MCF 10A (cell line): ENCODE measurements around the gene ARFGAP3. TPM values are rescaled to one million over a fixed set of nuclear protein-coding genes. Genes with fewer than 3 reads are reported as not detected.
A peak's percentile ranks its signal among the peaks of the same experiment; 100 is the strongest.

ENCODE experiments used
- BruUV-seq: library from RNA; stranded (reverse); fragments of 400-500 nt; replicated peaks from 2 replicates; lab custom pipeline; 2021; lab: Mats Ljungman, UMichigan
- CTCF ChIA-PET: fragments of 300-600 bp; sonication (Branson Sonifier 250); formaldehyde crosslinking; extraction: SDS; loops from one replicate; lab custom pipeline; 2021; ENCODE audit warnings: antibody characterized with exemption, inconsistent platforms; lab: Yijun Ruan, JAX
- POLR2A ChIA-PET: fragments of 300-600, 350-650 bp; sonication (Branson Sonifier 250); formaldehyde crosslinking; extraction: SDS; loops from one replicate; lab custom pipeline; 2020; ENCODE audit warnings: antibody characterized with exemption, inconsistent platforms; lab: Yijun Ruan, JAX
- DNase-seq: peaks from one replicate; pipeline ENCODE4 v3.0.0-alpha.2; 2018; ENCODE audit not compliant: unreplicated experiment
- H3K27ac Mint-ChIP-seq: one replicate; pipeline ENCODE4 v1.8.0; 2022; ENCODE audit warnings: mild to moderate bottlenecking, low read depth, mixed read lengths; ENCODE audit not compliant: unreplicated experiment
- H3K27me3 Mint-ChIP-seq: one replicate; pipeline ENCODE4 v1.8.0; 2022; ENCODE audit warnings: mixed read lengths; ENCODE audit not compliant: insufficient read depth, unreplicated experiment
- H3K36me3 Mint-ChIP-seq: one replicate; pipeline ENCODE4 v1.8.0; 2022; ENCODE audit warnings: mild to moderate bottlenecking, moderate library complexity, mixed read lengths; ENCODE audit not compliant: insufficient read depth, unreplicated experiment
- H3K4me1 Mint-ChIP-seq: one replicate; pipeline ENCODE4 v1.8.0; 2022; ENCODE audit warnings: mixed read lengths; ENCODE audit not compliant: insufficient read depth, unreplicated experiment
- H3K4me3 Mint-ChIP-seq: one replicate; pipeline ENCODE4 v1.8.0; 2022; ENCODE audit warnings: mild to moderate bottlenecking, moderate library complexity, mixed read lengths; ENCODE audit not compliant: unreplicated experiment
- H3K9me3 Mint-ChIP-seq: one replicate; pipeline ENCODE4 v1.8.0; 2022; ENCODE audit warnings: mixed read lengths; ENCODE audit not compliant: unreplicated experiment
- CTCF ChIP-seq: fragments of 200-600 bp; IDR thresholded peaks from one replicate; pipeline ENCODE4 v1.8.0; 2022; ENCODE audit warnings: antibody characterized with exemption, mild to moderate bottlenecking; ENCODE audit not compliant: unreplicated experiment
- intact Hi-C: fragments of 100-400 bp; cut with micrococcal nuclease; formaldehyde crosslinking; loops from 2 replicates; pipeline ENCODE4 v1.14.1; 2022
- total RNA-seq: library from RNA; stranded (reverse); gene quantifications from 2 replicates; pipeline ENCODE4 v1.2.3, GENCODE V29; 2022

The ARFGAP3 gene
- total RNA-seq, 1 experiment from 2014 or later: 67.1 TPM

GRCh38 chr22:42813501-42813900, 43.6 kb downstream of the ARFGAP3 start:
- Mint-ChIP-seq H3K4me1 (peaks cover 6% of the 10 kb centered on the region), H3K9me3 (no peaks in the 10 kb centered on the region), H3K36me3 (peaks cover 49% of the 10 kb centered on the region), H3K27ac (peak overlapping the region; percentile 32), H3K27me3 (no peaks in the 10 kb centered on the region), H3K4me3 (no peak overlapping the region)
- TF ChIP-seq CTCF: no peak
- POLR2A ChIA-PET: no interaction called here
- no TSS peak for BruUV-seq
- no peak for DNase-seq
- CTCF ChIA-PET: interaction anchor here (0.6 to 1.4 kb wide), 3 partner anchors 36 to 152 kb away, joined by 3 read pairs; no protein-coding TSS in a partner anchor
- intact Hi-C loops: no loop called here

GRCh38 chr22:42811459-42811858, 45.6 kb downstream of the ARFGAP3 start:
- CTCF ChIA-PET: no interaction called here
- intact Hi-C loops: no loop called here
- H3K36me3 Mint-ChIP-seq: peaks cover 58% of the 10 kb centered on the region
- BruUV-seq: no TSS peak
- no peaks in the 10 kb centered on the region for H3K27me3 Mint-ChIP-seq
- no peak overlapping the region for H3K27ac Mint-ChIP-seq
- TF ChIP-seq CTCF: no peak
- POLR2A ChIA-PET: no interaction called here
- DNase-seq: no peak
- H3K9me3 Mint-ChIP-seq: no peaks in the 10 kb centered on the region
- H3K4me3 Mint-ChIP-seq: no peak overlapping the region
- peaks cover 4% of the 10 kb centered on the region for H3K4me1 Mint-ChIP-seq

GRCh38 chr22:42808521-42808920, 48.6 kb downstream of the ARFGAP3 start:
- peaks cover 78% of the 10 kb centered on the region for H3K36me3 Mint-ChIP-seq
- BruUV-seq: no TSS peak
- CTCF ChIA-PET: no interaction called here

GRCh38 chr22:42807185-42807584, 49.9 kb downstream of the ARFGAP3 start:
- TF ChIP-seq CTCF: no peak
- H3K27ac Mint-ChIP-seq: peak overlapping the region; percentile 94
- peaks cover 9% of the 10 kb centered on the region for H3K4me1 Mint-ChIP-seq
- H3K4me3 Mint-ChIP-seq: no peak overlapping the region
- POLR2A ChIA-PET: interaction anchor here (1.2 to 1.8 kb wide), 2 partner anchors 10 to 63 kb away, joined by 3 to 6 read pairs; no protein-coding TSS in a partner anchor
- no peaks in the 10 kb centered on the region for H3K27me3 Mint-ChIP-seq
- BruUV-seq: no TSS peak
- no peaks in the 10 kb centered on the region for H3K9me3 Mint-ChIP-seq
- intact Hi-C loops: no loop called here
- peaks cover 81% of the 10 kb centered on the region for H3K36me3 Mint-ChIP-seq
- no peak for DNase-seq
- CTCF ChIA-PET: interaction anchor here (0.7 to 1.4 kb wide), 2 partner anchors 13 to 143 kb away, joined by 3 to 5 read pairs; no protein-coding TSS in a partner anchor

More at GRCh38 chr22:42808521-42808920, 48.6 kb downstream of the ARFGAP3 start:
- Mint-ChIP-seq H3K27ac (no peak overlapping the region), H3K4me3 (no peak overlapping the region), H3K4me1 (peaks cover 9% of the 10 kb centered on the region), H3K27me3 (no peaks in the 10 kb centered on the region), H3K9me3 (no peaks in the 10 kb centered on the region)
- POLR2A ChIA-PET: interaction anchor here (1.8 kb wide), 1 partner anchor 8 kb away, joined by 6 read pairs; no protein-coding TSS in a partner anchor
- intact Hi-C loops: no loop called here
- peak; percentile 43 for DNase-seq
- TF ChIP-seq CTCF: no peak
